ENCODE measurements around the gene DNER. TPM values are rescaled to one million over a fixed set of nuclear protein-coding genes. Genes with fewer than 3 reads are reported as not detected.
"Not testable (repeated sequence)": the region's sequence is repeated elsewhere in the genome, so short reads cannot be mapped to it uniquely, and the experiment has no call there.

The DNER gene
- total RNA-seq, 1 experiment from 2014 or later = 2.8 TPM

DNA sequence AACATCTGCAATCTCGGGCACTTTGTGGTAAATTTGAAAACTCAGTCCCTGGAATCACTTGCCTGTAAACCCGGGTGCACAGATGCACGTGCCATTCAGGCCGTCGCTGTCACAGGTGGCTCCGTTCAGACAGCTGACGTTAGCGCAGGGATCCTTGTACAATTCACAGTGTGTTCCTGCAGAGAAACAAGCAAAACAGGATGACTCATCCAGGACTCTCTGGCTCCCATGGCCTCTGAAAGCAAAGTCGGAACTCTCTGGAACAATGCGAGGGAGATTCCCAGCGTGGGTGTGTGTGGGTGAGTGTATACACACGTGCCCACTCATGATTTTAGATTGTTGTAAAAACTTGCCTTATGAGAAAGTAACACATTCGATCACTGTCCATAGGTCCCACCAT is 307.2 kb downstream of the DNER start:
- DNase-seq (ENCODE audit: low read depth) = peak; percentile 97

DNA sequence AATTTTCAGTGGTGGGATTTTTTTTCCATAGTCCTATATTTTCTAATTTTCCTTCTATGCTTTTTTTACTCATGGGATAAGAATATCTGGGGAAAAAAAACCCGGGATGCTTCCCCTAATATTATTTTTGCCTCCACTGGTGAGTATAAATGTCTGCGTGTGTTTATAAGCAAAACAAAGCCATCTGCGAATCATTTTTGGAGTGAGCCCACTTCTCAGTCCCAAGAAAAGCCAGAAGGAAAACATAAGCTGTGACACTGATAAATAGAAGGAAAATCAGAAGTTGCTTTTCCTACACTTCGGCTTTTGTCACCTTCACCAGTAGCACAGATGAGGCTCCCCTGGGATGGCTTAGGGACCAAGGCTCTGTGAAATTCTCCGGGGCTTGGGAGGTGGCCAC is 308.6 kb downstream of the DNER start:
- no peak for DNase-seq (ENCODE audit: low read depth)

DNA sequence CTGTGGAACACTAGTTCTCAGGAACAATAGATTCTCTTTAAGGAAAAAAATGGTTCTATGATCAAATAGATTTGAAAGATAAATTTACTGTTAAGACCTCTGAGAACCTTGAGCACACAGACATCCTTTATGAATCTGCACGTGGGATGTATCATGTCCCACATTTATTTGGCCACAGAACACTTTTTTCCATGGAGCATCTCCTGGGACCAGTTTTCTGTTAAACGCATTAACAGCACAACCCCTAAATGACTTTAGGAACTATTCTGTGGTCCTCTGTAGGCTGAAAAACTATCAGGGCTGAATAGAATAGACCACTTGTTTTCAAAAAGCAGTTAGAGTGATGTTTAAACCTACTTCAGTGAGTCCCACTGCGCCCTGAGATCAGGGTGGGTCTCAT is 311.1 kb downstream of the DNER start:
- DNase-seq (ENCODE audit: low read depth) = no peak

DNA sequence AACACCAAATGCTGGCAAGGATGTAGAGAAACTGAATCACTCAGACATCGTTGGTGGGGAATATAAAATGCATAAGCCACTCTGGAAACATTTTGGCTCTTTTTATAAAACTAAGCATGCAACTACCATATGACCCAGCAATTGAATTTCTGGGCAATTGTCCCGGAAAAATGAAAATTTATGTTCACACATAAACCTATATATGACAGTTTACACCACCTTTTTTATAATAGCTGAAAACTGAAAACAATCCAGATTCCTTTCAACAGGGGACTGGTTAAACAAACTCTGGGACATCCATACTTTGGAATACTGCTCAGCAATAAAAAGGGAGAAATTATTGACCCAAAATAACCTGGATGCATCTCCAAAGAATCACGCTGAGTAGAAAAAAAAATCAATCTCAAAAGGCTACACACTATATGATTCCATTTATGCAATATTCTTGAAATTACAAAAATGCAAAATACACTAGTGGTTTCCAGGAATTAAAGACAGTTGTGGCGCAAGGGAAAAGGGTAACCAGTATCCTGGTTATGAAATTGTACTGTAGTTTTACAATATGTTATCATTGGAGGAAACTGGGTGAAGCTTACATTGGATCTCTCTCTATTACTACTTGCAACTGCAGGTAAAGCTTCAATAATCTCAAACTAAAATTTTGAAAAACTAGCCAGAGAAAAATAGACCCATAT is 313.0 kb downstream of the DNER start:
- DNase-seq (ENCODE audit: low read depth) = no peak

DNA sequence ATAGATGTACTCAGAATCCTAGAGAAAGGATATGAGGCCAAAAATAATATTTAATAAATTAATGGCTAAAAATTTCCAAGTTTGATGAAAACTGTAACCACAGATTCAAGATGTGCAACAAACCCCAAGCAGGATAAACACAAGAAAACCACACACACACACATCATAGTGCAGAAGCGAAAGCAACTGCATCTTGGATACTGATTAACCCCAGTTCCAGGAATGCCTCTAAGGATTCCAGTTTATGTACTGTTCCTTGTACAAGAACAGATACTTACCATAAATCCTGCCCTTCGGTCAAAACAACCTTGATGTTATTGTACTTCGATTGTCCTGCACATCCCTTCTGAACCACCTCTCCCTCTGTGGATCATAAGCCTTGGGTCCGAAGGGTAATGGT is 320.4 kb downstream of the DNER start:
- DNase-seq (ENCODE audit: low read depth) = no peak

DNA sequence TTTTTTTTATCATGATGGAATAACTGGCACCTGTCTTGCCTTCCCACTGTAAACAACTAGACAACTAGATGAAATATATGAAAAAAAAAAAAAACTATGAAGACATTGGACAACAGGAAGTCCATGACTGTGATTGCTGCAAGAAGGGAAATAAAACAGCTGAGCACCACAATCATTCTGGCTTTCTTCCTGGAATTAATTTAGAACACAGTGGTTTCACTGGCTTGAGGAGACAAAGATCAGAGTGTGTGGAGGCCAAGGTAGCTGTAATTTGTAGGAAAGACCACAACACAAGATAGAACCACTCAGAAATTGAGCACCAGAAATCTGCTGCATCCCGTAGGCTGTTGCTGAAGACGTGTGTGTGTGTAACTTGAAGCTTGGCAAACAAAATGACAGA is 322.2 kb downstream of the DNER start:
- peak; percentile 46 for DNase-seq (ENCODE audit: low read depth)

DNA sequence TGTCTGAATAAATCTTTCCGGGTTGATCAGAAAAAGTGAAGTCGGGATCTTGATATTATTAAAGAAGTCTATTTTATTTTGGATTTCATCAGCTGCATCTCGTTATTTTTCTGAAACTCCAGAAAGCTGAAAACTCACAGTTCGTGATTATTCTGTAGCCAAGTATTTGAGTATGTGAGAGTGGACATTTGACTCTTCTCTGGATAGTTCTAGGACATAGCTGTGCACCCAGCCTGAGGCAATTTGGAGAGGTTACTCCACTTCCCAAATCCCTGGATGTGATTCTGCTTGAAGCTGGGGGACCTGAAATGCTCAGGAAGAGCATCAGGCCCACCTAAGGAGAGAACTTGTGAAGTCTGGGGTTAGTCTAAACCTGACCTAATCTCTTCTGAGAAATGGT is 325.6 kb downstream of the DNER start:
- no peak for DNase-seq (ENCODE audit: low read depth)

DNA sequence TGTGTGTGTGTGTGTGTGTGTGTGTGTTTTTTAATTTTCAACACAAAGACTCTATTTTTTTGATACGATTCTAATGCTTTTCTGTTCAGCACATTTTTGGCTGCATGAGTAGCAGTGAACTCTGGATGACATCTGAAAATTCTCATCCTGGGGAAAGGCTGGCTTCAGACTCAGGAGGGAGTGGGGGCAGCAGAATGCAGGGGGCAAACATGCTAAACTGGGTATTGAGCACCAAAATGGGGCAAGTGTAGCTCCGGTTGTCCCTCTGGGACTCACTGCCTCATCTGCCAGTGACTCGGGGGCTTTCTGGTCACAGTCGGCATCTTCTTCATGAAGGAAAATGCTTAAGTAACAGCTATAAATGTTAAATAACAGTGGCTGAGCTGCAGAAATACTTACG is 326.5 kb downstream of the DNER start:
- DNase-seq (ENCODE audit: low read depth) = no peak

DNA sequence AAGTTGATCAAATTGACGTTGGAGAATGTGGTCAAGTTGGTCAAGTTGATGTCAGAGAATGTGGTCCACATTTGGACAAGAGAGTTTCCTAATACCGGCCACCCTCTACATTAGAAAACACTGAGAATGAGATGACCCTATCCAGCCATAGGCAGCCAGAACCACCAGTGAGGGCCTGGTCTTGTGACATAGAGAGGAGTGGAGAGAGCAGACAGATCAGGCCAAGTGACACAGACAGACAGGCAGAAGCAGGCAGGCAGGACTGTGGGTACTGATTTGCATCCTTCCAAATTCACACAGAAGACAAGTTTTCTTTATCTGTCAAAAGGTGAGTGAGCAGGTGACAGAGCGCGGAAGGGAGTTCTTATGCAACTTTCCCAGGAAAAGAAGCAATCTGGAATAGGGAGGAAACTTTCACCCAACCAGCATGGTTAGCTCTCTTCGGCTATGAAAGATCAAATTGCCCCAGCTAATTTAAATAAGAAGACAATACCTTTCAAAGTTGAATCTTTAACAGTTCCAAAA is 334.2 kb downstream of the DNER start:
- DNase-seq (ENCODE audit: low read depth) = no peak

DNA sequence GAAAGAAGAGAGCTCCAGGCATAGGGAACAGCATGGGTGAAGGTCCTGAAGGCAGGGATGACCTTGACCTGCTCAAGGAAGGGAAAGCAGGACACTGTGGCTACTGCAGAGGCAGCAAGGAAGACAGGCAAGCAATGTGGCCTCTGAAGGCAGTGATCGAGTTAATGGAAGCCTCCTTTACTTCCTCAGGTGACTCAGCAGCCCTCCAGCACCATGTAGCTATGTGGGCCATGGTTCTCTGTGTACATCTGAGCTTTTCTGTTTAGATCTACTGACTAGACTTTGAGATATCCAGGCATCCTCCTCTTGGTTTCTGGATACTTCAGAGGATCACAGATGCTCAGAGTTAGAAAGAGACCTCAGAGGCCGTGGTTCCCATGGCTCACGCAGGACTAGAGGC is 336.0 kb downstream of the DNER start:
- DNase-seq (ENCODE audit: low read depth) = no peak

DNA sequence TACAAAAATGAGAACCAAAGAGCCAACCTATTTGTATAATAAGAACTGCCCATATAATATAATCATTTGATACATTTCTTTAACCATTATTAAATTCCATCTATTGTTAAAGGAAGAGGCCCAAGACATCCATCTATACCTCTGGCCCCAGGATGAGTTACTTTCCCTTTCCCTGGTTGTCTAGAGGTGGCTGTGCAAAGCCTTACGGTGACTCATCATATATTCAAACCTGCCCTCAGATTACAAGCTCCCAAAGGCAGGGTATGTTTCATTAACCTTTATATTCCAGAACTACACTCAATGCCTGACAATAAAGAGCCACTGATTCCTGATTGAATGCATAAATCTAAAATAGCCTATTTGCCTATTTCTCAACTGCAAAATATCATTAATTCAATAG is 337.5 kb downstream of the DNER start:
- DNase-seq (ENCODE audit: low read depth) = peak; percentile 25

DNA sequence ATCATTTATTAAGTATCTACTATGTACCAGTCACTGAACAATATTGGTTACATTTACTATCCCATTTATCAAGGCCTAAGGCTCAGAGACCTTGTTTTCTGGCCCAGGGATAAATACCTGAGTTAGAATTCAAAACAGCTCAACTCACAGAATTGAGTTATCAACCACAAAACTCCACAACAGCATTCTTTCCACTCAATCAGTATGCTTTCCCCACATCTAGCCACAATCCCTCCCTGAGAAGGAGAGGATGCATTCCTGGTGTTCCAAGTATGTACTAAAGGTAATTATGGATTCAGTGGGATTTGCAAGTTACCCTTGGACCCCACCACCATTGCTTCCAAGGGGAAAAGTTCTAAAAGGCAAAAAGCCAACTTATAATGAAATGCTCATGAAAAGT is 339.1 kb downstream of the DNER start:
- DNase-seq (ENCODE audit: low read depth) = no peak

DNA sequence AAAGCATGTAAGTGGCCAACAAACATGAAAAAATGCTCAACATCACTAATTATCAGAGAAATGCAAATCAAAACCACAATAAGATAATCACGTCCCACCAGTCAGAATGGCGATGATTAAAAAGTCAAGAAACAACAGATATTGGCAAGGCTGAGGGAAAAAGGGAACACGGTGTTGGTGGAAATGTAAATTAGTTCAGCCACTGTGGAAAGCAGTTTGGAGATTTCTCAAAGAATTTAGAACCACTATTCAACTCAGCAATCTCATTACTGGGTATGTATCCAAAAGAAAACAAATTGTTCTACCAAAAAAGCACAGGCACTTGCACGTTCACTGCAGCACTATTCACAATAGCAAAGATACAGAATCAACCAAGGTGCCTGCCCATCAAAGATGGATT is 341.0 kb downstream of the DNER start:
- DNase-seq (ENCODE audit: low read depth) = not testable (repeated sequence)

DNA sequence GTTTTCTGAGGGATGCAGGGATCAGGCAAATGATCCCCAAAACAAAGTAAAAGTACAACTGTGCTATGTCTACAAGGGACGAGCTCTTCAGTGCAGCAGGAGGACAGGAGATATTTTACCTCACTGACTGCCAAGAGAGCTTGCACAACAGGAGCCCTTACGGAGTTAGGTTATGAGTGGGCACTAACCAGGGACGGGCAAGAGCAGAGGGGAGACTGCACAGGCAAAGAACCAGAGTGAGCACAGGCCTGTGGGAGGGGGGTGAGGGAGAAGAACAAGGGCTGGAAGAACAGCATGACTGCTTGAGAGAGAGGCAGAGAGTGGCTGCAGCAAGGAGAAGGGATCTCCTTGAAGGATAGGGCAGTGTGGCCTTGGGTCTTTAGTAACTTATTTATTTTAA is 342.1 kb downstream of the DNER start:
- no peak for DNase-seq (ENCODE audit: low read depth)

DNA sequence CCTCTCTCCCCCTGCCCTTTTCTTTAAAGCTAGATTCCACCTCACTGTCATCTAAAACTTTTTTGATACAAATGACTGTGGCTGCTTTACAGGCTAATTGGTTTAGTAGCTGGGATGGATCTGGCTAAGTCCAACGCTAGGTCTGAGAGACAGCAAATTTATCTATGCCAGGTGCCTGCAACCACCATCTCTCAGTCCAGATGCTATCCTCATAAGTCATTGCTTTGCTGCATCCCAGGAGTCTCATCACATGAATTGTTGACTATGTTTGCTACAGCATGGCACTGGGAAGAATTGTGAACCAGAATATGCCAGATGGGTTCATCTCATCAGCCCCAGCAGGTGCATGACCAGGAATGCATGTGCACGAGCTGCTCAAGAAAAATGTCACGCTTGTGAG is 343.3 kb downstream of the DNER start:
- no peak for DNase-seq (ENCODE audit: low read depth)

DNA sequence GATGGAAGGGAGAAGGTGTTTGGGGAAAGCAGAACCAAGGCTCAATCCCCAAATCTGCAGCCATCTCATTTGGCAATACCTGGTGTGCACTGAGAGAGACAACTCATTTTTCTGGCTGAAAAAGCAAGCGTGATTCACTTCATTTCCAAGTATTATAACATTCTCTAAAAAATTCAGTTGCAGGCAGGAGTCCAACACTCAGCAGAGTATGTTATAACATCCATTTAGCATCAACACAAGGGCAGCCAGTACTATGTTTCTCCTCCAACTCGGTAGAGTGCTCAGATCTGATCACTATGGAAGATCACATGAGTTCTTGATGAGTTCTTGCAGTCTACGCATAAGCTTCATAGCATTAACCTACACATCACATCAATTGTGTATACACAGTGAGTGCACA is 343.8 kb downstream of the DNER start:
- DNase-seq (ENCODE audit: low read depth) = no peak

DNA sequence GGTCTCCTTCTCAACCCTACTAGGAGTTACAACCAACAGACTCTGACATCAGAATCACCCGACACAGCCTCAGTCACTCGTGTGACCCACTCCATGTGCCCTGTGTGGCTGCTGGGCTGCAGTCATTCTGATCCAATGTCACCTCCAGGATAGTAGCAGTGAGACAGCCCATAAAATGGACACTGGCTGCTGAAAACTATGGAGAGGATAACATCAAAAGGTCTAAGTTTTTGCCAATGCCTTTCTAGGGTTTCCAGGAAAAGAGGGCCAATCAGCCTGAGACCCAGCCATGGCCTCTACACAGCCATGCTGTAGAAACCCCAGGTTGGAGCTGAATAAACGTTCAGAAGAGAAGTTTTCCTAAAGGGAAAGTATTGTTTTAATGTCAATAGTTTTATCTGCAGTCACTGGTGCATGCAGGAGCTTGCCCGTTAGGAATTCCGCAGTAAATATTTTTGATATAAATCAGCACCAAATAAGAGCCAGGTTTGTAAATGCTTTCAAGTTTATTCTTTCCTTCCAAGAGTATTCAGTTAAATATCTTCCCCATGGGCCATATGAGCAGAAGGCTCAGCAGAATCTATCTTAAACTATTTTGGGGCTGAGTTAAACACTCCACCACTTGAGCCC is 351.1 kb downstream of the DNER start:
- no peak for DNase-seq (ENCODE audit: low read depth)

DNA sequence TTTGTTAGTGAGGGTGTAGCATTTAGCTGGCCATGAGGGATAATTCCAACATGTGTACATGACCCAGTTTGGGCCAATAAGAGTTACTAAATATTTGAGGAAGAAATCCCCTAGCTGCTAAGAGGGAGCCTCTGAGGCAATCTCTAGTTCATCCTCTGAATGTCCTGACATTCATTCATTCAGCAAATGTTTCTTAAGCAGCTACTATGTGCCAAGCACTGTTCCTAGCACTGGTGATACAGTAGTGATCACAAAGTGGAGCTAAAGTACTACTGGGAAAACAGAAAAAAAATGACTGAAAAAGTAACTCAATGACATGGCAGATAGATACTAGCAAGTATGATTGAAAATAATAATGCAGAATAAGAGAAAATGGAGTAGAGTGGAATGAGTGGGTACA is 363.5 kb downstream of the DNER start:
- no peak for DNase-seq (ENCODE audit: low read depth)

DNA sequence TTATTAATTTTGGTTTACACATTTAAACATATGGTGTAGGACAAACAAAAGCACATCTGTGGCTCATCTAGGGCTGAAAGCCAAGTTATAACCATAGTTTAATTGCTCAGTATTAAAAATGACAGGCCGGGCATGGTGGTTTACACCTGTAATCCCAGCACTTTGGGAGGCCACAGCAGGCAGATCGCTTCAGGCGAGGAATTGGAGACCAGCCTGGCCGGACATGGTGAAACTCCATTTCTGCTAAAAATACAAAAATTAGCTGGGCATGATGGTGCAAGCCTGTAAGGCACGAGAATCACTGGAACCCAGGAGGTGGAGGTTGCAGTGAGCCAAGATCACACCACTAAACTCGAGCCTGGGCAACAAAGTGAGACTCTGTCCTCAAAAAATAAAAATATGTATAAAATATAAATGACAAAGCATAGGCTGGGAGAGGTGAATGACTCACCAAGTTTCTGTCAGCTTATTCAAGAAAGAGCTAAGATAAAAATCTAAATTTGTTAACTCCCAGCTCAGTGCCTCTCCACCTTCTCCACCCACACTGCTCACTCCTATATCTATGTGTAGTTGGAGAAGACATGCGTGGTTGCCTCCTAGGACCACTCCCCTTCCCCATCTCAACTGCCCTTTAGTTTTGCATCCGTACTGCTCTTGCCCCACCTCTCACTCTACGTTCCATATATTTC is 364.1 kb downstream of the DNER start:
- DNase-seq (ENCODE audit: low read depth) = no peak

DNA sequence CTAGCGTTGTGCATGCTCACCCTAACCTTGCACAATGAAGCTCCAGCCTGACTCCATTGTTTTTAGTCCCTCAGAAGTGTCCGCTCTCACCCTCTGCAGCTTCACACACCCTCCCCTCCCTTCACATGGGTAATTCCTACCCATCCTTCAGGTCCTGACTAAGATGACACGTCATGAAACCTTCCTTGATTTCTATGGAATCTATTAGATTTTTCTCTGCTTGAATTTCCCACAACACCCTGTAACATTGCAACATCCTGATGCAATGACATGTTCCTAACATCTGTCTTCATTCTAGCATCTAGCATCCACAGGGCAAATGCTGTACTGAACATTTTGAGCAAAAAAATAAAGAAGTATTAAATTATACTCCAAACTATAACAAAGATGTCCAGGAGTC is 366.2 kb downstream of the DNER start:
- DNase-seq (ENCODE audit: low read depth) = peak; percentile 23

DNA sequence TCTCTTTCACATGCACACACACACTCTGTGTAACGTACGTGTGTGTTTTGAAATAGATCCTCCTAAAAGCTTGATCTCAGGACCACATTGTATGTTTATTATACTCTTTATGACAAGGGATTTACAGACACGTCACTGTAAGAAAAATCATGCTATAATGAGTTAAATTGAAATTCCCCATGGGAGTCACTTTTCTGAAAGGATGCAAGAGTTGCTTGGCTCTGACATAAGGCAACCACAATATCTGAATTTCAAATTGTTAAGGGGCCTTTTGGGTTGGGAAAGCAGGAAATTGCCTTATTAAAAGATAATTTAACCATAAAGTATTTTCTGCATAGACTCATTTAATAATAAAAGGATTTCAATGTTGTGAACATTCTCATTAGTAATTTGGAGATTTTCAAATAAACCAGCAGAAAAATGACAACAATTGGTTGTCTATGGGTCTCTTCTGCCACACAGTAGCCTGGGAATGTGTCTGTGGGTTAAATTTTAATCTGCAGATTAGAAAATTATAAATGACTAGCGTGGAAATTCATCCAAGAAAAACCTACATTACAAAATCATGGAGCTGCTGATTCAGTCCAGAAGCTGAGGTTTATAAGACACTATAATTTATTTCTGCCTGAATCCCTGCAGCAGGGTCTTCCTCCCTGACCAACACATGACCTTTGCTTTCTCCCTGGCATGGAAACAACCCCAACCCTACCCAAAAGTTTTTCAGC is 367.4 kb downstream of the DNER start:
- DNase-seq (ENCODE audit: low read depth) = no peak

DNA sequence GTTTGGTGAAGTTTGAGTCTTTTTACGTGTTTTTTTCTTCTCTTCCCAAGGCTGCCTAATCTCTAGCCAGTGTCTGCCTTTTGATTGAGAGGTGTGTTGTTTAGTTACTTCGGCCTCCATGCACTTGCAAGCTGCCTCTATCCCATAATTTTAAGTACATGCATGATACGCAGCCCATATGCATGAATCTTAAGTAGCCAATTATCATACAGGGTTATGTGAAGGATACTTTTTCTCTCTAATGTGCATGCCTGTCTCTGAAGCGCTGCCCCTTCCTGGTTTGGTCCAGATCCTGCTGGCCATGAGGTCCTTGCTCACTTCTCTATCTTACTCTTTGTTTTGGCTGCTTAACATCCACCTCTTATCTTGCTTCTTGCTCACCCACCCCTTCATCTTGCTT is 369.4 kb downstream of the DNER start:
- DNase-seq (ENCODE audit: low read depth) = no peak

Measured in LHCN-M2 (cell line).